ENCODE results near the gene KIAA1217.

The KIAA1217 gene

DNA sequence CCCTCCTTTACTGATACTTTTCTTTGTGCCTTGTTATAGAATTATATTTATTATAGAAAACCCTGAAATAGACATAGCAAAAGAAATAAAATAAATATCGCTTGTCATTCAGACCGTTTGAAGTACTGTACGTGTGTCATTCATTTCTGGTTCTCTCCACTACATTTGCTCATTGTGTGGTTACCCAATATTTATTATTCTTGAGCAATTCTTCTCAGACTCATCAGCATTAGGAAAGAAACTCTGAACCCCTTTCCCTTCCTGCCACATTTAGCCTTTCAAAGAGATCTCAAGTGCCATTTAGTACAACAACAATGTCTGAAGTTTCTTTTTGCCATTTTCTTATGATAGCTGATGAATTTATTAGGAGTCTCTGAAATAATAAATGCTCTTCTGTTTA lies 154.1 kb downstream of the KIAA1217 start:
- TF ChIP-seq, protein P1, sequence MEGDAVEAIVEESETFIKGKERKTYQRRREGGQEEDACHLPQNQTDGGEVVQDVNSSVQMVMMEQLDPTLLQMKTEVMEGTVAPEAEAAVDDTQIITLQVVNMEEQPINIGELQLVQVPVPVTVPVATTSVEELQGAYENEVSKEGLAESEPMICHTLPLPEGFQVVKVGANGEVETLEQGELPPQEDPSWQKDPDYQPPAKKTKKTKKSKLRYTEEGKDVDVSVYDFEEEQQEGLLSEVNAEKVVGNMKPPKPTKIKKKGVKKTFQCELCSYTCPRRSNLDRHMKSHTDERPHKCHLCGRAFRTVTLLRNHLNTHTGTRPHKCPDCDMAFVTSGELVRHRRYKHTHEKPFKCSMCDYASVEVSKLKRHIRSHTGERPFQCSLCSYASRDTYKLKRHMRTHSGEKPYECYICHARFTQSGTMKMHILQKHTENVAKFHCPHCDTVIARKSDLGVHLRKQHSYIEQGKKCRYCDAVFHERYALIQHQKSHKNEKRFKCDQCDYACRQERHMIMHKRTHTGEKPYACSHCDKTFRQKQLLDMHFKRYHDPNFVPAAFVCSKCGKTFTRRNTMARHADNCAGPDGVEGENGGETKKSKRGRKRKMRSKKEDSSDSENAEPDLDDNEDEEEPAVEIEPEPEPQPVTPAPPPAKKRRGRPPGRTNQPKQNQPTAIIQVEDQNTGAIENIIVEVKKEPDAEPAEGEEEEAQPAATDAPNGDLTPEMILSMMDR (IDR thresholded peaks at IDR 0.05; ENCODE audit: low read depth, low read length, missing control alignments) = no peak
- DNase-seq (ENCODE audit: extremely low read depth, low read depth) = no peak
- H3K4me3 ChIP-seq (replicated peaks; ENCODE audit: low read depth, low read length) = no peak overlapping the region

DNA sequence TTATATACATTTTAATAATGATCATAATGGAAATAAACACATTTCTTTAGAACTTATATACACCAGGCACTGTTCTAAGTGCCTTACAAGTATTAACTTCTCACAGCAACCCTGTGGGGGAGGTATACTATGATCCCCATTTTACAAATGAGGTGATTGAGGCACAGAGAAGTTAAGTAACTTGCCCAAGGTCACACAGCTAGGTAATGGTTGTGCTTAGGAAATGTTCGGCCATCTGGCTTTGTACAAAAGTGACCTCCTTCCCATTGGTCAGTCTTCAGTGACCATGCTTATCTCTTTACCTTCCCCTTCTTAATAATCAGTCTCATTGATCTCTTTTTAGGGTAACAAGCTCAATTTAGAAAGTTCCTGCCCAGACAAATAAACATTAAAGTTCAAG lies 158.8 kb downstream of the KIAA1217 start:
- H3K4me3 ChIP-seq (replicated peaks; ENCODE audit: low read depth, low read length) = no peak overlapping the region
- DNase-seq (ENCODE audit: extremely low read depth, low read depth) = no peak
- TF ChIP-seq, protein P1 (IDR thresholded peaks at IDR 0.05; ENCODE audit: low read depth, low read length, missing control alignments) = no peak

GRCh38 chr10:24370877-24371276 lies 161.9 kb downstream of the KIAA1217 start:
- no peak for DNase-seq (ENCODE audit: extremely low read depth, low read depth)
- TF ChIP-seq, protein P1 (IDR thresholded peaks at IDR 0.05; ENCODE audit: low read depth, low read length, missing control alignments) = no peak
- no peak overlapping the region for H3K4me3 ChIP-seq (replicated peaks; ENCODE audit: low read depth, low read length)

DNA sequence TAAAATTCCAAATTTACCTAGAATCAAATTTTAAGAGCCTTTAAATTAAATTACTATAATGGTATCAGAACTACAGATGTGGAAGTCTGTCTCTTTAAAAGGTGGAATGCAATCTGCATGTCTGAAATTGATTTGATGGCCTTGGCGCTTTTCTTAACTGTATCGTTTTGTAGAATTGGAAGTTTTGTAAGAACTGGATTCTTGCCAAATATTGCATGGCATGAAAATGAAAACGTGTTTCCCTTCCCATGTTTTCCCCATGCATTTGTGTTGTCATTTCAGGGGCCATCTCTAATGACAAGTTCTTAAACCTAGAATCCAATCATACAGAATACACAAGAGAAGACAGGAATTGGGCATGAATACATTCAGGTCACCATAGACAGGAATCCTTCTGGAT lies 162.5 kb downstream of the KIAA1217 start:
- no peak overlapping the region for H3K4me3 ChIP-seq (replicated peaks; ENCODE audit: low read depth, low read length)
- DNase-seq (ENCODE audit: extremely low read depth, low read depth) = no peak
- TF ChIP-seq, protein P1 (IDR thresholded peaks at IDR 0.05; ENCODE audit: low read depth, low read length, missing control alignments) = no peak

DNA sequence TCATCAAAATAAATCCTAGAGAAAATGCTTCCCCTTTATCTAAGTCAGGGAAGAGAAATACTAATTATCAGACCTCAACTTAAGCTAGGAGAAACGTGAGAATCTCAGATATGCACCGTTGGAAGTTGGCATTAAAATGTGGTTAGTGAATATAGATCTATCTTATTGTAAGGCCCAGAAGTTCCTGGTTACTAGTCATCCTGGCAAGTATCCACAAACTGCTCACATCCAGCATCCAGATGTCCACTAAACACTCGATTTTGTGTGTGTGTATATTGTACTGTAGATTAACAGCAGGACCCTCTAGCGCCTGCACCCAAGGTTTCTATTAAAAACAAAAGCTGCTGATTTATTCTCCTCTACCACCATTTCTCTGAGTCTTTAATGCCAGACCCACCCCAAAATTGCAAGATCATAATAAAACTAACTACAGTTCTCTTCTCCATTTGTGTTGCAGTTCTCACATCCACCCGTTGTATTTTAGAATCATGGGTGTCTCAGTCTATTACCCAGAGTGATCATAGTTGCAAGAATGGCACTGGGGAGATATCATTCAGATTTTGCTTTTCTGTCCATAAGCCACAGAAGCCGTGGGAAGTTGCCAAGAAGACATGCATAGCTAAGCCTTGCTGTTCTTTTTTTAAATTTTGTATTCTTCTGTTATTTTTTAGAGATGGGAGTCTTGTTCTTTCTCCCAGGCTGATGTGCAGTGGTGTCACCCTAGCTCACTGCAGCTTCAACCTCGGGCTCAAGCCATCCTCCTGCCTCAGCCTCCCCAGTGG lies 165.4 kb downstream of the KIAA1217 start:
- H3K4me3 ChIP-seq (replicated peaks; ENCODE audit: low read depth, low read length) = no peak overlapping the region
- DNase-seq (ENCODE audit: extremely low read depth, low read depth) = peak; percentile 81
- TF ChIP-seq, protein P1 (IDR thresholded peaks at IDR 0.05; ENCODE audit: low read depth, low read length, missing control alignments) = no peak

GRCh38 chr10:24375510-24375909 lies 166.6 kb downstream of the KIAA1217 start:
- no peak for DNase-seq (ENCODE audit: extremely low read depth, low read depth)
- no peak overlapping the region for H3K4me3 ChIP-seq (replicated peaks; ENCODE audit: low read depth, low read length)
- TF ChIP-seq, protein P1 (IDR thresholded peaks at IDR 0.05; ENCODE audit: low read depth, low read length, missing control alignments) = no peak

- H3K4me3 ChIP-seq (replicated peaks; ENCODE audit: low read depth, low read length) = no peak overlapping the region
- TF ChIP-seq, protein P1 (IDR thresholded peaks at IDR 0.05; ENCODE audit: low read depth, low read length, missing control alignments) = no peak
- no peak for DNase-seq (ENCODE audit: extremely low read depth, low read depth)
These were observed 167.8 kb downstream of the KIAA1217 start for GRCh38 chr10:24376731-24377130.

Measured in HFF-Myc (cell line).